ENCODE measurements around the gene DOCK1.

DOCK1 gene

DNA sequence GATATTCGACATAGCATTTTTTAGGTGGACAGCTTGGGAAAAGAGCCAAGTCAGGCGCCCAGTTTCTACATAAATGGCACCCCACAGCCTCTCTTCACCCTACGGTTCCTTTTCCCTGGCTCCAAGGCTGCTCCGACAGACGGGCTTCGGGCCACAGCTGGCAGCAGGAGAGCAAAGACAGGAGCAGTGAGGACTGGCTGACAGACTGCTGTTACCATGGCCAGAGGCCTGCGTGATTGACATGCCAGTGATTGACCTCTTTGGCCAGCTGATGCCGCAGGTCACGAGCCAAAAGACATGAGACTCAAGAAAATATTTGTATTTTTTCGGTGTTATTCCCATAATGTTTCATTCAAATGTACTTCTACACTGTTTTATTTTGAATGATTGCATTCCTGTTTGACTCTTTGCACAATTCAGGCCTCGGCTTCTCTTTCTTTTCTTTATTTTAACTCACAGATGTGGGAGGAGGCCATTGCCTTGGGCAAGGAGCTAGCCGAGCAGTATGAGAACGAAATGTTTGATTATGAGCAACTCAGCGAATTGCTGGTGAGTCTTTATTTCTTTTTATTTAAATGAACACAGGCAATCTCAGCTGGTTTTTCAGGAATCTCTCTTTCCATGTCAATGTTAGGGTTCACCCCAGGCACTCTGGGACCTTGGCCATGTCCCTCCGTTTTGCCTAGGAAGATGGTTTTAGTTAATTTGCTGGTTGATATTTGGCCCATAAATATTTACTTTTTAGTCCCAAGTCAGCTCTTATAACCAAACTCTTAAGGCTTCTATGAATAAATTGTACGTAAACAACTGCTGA, 497.6 kb downstream of the DOCK1 start:
- no peak for DNase-seq (ENCODE audit: low spot score)

DNA sequence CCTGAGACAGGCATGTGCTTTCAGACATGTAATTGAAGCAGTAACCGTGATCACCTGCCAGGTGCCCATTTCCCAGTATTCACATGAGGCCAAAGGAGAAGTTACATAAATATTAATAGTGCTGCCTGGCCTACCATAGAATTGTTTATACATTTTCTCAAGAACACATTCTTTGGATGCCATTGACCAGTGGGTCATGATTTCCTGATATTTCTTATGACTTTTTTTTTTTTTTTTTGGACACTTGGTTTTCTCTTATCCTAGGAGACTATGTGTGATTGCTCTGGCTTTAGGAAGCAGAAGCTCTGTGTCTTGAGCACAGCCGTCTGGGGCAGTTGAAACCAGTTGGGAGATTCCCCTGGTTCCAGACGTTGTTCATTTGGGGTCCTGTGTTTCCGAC, 500.0 kb downstream of the DOCK1 start:
- no peak for DNase-seq (ENCODE audit: low spot score)

DNA sequence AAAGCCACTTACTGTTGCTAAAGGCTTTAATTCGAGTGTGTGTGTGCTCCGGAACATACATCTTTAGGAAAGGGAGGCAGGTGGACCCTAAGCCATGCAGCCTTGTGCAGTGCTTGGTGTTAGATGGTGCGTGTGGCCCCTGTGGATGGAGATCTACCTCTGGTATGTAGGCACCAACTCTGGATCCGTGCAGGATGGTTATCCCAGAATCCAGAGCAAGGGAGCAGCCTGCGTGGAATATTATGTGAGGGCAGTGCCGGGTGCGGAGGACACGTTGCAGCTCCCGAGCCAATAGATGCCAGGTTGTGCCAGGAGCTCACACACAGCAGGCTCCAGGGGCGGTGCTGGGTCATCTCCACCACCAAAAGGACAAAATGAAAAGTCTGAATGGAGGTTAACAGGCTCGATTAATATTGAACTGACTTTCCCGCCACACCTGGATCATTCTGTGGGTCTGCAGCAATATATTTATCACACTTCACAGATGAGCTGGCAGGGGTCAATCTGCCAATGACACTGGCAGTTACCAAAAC, 500.9 kb downstream of the DOCK1 start:
- DNase-seq (ENCODE audit: low spot score) = no peak

DNA sequence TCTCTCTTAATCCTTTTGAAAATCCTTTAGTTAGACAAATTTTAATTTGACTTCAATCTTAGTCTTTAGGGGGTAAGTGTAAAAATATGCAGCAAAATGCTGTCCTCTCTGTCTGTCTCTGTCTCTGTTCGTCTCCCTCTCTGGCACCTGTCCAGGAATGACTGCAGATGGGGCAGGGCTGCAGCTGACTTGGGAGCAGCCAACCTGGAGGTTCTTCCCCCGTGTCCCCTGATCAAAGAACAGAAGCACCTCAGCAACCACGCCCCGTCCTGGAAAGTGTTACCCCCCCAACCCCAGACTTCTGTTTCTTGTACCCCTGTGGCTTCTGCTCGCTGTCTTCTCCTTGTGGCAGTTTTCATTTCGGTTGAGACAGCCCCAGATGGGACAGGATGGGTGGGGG, 502.3 kb downstream of the DOCK1 start:
- no peak for DNase-seq (ENCODE audit: low spot score)

DNA sequence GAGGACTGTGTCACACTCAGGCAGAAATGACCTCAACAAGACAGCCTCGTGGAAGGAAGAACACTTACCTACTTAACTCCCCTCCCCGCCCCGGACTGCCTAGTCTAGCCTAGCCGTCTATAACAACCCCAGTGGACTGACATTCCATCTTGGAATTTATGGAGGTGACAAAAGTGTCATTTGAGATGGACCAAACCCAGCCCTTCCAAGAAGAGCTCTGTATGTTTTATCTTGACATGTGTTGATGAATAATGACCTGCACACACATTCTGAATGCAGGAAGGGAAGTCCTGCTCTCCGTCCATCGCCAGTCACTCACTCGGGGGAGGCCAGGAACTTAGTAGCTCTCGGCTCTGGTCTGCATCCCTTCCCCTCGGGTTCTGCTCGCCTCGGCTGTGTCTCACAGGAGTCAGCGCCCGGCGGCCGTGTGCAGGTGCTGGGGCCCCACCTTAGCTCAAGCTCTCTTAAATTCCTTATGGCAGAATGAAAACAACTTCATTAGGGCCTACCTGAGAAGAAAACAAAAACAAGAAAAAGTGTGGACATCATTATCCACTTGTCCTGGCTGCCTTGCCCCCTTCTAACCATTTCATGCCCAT, 503.0 kb downstream of the DOCK1 start:
- DNase-seq (ENCODE audit: low spot score) = no peak

DNA sequence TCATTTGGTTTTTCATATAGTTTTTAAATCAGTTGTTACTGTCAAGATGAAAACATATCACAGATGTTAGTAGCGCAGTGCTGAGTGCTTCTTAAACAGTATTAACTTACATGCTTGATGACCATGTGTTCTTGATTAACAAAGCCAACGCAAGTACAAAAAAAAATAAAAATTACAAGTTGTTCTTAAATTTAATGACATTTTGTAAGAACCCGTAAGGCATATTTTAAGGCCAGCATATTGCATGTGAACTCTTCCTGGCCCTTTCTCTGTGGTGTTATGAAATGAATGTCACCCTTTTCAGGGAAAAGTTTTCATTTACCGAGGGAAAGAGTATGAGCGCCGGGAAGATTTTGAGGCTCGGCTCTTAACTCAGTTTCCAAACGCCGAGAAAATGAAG, 503.5 kb downstream of the DOCK1 start:
- DNase-seq (ENCODE audit: low spot score) = no peak

DNA sequence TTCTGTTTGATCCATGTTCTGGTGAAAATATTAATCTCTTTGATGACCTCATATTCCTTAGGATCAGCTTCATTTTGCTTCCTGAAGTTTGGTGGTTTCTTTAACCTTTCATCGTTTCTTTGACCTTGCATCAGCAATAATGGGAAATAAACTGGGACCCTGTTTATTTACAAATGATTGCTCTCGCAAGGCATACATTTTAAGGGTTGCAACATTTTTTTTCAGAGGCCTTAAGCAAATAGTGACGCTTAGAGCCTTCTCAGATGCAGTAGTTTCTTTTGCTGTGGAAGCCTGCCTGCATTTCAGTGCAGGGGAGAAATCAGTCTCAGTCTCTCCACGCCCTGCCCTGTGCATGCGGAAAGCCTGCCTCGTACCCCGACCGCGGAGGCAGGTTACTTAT, 504.8 kb downstream of the DOCK1 start:
- DNase-seq (ENCODE audit: low spot score) = no peak

DNA sequence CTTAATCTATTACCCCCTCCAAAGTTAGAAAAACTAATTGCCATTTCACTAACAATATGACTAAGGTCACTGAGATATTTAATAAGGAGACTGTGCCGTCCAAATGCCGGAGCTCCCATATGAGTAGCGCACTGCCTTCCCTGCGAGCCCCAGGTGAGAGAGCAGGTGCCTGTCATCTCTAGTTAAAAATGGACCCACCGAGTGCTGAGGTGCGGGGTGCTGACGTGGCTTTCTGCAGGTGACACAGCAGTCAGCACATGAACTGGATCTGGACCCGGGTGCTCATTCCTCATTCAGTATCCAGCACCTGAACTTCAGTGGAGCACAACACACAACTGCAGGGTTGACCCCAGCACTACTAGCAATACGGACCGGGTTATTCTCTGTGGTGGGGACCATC, 505.8 kb downstream of the DOCK1 start:
- DNase-seq (ENCODE audit: low spot score) = no peak

DNA sequence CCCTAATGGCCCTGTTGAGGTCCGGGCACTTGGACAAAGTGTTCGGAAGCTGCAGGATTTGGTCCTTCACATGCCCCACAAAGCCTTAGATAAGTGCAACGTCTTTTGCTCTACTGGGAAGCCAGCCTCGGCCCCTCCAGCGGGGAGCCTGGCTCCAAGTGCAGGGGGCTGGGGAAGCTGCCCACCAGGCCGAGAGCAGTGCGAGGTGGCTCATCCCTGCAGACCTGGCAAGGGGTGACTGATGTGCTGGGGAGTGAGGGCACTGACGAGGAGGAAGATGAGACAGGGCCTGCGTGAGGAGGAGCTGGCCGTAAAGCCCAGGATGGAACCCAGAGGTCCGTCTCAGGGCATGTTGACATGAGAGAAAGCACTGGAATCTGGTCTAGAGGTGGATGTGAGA, 508.1 kb downstream of the DOCK1 start:
- no peak for DNase-seq (ENCODE audit: low spot score)

DNA sequence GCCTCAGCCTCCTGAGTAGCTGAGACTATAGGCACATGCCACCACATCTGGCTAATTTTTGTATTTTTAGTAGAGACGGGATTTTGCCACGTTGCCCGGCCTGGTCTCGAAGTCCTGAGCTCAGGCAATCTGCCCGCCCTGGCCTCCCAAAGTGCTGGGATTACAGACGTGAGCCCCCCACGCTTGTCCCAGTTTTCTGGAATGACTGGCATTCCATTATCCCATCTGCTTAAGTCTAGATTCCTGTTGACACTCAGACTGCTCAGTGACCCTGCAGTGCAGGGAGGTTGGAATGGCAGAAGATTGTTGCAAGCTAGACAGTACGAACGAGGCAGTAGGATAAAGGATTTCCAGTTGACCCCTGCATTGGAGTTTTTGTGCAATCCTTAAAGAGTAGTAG, 508.8 kb downstream of the DOCK1 start:
- no peak for DNase-seq (ENCODE audit: low spot score)

DNA sequence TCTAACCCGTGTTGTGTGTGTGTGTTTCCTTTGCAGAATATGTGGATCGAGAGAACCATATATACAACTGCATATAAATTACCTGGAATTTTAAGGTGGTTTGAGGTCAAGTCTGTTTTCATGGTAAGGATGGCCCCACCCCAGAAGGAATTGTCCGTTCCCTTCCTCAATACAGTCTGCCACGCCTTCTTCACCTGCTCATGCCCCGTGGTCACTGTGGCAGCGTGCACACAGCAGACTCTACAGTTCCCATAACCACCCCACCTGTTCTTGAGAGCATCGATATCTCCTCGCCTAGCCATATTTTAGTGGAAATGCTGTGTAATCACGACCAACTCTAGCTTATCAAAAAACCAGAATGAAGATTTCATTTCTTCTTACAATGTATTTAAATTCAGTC, 509.9 kb downstream of the DOCK1 start:
- DNase-seq (ENCODE audit: low spot score) = no peak

DNA sequence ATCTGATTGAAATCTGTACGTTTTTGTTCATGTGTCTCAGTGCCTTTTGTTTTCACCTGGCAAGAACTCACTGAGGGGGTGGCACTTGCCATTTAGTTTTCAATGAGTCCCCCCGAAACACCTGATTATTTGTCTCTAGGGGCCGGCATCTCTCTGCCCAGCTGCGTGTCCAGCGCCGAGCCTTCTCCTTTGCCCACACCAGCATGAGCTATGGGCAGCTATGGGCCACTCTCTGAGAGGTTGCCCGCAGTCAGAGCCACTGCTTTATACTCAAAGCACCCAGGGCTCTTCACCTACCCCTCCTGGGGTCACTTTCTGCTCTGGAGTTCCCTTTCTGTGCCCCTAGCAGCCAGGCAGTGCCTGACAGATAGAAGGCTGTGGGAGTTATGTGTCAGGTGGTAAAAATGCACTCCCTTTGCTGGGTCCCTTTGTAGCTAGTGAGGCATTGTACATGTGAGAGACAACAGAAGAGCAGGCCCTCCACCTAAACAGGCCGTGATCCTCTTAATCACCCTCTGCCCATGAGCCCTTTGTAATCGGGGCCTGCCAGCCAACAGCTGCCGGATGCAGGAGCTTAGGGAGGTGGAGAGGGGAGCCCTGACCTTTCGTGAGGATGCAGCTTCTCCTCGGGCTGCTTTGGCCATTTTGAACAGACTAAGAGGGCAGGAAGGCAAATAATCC, 510.8 kb downstream of the DOCK1 start:
- no peak for DNase-seq (ENCODE audit: low spot score)

DNA sequence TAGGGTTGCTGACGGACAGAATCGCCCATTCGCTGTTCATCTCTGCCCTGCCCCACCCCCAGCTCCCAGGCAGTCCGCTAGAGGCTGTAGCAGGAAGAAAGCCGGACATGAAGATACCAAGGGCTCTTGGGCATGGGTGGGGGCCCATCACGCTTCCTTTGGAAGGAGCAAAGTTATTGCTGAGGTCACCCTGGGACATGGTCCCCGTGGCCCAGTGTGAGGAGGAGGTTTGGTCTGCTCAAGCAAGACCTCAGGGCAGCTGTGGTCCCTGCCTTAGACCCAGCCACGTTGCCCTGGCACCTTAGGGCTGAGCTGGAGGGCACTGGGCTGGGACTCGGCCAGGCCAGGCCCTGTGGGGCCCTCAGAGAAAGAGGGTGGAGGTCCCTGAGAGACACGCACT, 511.8 kb downstream of the DOCK1 start:
- DNase-seq (ENCODE audit: low spot score) = no peak

DNA sequence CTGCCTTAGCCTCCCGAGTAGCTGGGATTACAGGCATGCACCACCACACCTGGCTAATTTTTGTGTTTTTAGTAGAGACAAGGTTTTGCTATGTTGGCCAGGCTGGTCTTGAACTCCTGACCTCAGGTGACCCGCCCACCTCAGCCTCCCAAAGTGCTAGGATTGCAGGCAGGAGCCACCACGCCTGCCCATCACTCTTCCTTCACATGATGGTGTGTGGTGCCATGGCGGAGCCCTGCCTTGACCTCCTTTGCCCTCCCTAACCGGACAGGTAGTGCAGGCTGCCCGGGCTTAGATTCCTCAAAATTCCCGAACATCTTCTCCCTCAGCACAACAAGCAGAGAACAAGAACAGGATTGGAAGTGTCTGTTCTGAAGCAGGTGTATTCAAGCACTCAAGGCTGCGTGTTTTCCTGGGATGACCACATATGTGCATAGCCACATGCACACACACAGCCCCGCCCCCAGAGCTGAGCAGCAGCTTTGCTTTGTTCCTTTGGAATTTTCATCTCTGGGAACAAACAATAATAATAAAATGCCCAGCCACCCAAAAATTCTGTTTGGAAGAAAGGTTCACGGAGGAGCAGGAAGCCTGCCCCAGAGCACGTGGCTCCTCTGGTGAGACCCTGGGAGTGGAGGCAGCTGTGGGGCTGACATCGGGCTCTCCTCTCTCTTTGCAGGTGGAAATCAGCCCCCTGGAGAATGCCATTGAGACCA, 512.6 kb downstream of the DOCK1 start:
- no peak for DNase-seq (ENCODE audit: low spot score)

DNA sequence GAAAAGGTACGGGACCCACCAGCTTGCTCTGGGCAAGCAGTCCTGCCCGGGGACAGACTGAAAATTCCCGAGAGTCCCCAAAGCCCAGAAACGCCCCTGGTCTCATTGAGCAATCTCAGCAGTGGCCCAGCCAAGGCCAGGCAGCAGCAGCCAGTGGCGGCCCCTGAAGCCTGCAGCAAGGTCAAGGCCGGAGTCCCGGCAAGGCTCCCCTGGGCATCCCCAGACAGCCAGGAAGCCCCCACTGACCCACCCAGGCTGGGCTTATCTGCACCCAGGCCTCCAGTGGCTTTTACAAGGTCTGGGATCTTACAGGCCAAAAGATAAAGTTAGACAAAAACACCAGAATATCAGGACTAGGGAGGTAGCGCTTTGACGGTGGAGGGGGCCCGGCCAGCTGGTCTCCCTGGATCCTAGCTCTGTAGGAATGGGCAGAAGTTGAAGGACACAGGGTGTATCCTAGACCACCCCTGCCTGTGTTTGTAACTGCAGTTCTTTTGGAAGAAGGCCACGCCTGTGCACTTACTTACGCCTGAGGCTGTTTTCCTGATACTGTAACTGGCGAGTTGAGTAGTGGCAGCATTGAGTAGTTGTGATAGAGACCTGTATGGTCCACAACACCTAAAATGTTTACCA, 513.4 kb downstream of the DOCK1 start:
- DNase-seq (ENCODE audit: low spot score) = no peak

DNA sequence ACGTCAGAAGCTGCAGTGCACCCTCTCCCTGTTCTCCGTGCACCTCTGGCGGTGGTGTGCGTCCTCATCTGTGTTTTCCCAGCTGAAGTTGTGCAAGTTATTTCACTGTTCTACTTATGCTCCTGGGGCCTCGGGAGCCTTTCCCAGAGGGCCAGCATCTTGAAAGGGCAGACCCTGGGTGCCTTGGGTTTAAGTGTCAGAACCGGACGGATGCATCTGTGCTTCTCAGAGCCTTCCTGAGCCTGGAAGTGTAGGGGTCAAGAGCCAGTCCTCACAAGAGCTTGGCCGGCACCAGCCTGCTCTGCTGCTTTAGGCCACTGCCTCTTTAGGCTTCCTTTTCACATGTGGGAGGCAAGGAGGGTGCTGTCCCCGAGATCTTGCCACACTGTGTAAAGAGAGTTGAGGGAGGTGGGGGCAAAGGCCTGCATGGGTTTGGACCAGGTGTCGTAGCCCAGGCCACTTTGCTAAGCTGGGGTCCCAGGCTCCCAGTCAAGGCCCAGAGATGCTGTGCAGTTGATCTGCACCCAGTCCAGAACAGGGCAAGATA, 515.0 kb downstream of the DOCK1 start:
- no peak for DNase-seq (ENCODE audit: low spot score)

DNA sequence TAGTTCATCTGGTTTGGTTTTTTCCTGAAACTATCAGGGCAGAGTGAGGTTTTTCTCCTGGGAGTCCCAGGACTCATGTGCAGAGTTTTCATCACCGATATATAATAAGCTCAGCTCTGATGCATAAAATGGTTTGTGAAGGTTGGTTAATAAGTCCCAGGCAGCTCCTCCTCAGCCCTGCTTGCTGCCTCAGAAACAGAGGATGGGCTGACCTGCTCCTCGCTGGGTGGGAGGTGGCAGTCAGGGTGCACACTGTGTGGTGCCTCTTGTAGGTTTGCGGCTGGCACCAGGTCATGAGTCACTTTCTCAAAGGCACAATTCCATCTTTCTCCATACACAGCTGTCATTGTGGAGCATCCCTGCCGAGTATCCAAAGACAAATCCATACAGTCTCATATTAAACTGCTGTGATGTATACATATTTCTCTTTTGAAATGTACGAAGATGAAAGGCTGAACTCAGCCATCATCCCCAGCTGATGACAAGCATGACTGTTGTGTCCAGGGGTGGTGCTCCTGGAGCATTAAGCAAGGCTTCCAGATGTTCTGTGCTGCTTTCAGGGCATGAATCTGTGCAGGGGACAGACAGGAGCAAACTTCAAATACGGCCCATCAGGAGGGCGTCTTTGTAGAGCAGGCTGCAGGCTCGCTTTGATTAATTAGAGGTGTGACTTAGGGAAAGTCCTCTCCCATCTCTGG, 518.1 kb downstream of the DOCK1 start:
- no peak for DNase-seq (ENCODE audit: low spot score)

DNA sequence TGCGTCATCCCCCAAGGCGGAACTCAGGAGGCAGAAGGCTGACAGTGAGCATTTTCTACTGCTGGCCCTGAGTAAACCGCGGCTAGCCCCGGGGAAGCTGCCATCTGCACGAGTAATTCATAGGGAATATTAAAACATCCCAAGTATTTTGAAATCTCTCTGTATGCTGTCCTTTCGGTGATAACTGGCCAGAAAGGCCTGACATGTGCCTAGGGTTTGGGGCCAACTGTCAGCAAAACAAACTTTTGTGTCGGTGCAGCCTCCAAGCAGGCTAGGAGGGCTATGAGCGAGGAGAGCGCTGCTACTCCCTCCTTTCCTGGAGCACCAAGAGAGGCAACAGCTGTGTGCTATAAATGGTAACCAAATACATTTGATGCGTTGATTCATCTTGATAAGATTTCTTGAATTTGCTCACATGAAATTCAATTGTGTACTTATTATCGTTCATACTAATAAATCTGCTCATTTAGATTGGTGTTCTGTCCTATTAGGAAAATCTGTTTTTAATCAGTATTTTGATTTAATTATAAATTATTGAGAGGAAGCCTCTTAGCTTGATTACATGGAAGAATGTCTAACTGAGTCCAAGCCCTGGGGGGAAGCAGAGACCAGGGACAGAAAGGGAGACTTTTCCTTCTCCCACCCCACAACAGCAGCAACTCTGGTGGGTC, 519.5 kb downstream of the DOCK1 start:
- DNase-seq (ENCODE audit: low spot score) = no peak

DNA sequence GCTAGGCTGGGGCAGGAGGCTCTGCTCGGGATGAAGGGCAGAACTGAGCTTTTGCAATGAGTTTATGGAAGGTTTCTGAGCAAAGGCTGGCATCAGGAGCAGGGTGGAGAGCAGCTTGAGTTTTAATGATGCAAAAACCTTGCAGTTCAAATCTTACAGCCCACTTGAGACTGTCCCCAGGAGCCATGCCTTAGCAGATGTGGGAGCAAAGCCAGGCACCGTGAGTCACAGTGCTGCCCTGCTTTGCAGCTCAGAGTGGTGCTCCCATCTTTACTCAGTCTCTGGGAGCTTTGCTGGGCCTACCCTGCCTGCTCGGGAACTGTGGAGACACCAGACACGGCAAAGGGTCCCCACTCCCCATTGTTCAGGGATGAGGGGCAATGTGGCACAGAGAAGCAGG, 521.5 kb downstream of the DOCK1 start:
- no peak for DNase-seq (ENCODE audit: low spot score)

DNA sequence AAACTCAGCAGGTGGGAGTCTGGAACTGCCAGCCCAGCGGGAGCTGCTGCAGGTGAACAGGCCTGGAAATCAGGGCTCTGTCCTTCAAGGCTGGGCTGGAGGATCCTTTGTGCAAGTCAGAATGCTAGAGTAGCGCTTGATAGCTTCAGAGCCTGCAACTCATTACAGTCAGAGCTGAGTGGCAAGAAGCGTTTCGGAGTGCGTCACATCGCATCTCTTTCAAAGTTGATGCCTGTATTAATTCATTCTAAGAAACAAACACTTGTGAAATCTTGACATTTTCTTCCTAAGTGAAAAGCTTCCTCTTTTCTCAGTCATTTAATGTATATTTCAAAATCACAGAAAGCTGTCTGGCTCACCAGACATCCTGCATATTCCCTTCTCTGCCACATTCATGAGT, 522.7 kb downstream of the DOCK1 start:
- DNase-seq (ENCODE audit: low spot score) = no peak

Data from NAMALWA (cell line).